ENCODE results near the gene FASN.

Gene FASN

DNA sequence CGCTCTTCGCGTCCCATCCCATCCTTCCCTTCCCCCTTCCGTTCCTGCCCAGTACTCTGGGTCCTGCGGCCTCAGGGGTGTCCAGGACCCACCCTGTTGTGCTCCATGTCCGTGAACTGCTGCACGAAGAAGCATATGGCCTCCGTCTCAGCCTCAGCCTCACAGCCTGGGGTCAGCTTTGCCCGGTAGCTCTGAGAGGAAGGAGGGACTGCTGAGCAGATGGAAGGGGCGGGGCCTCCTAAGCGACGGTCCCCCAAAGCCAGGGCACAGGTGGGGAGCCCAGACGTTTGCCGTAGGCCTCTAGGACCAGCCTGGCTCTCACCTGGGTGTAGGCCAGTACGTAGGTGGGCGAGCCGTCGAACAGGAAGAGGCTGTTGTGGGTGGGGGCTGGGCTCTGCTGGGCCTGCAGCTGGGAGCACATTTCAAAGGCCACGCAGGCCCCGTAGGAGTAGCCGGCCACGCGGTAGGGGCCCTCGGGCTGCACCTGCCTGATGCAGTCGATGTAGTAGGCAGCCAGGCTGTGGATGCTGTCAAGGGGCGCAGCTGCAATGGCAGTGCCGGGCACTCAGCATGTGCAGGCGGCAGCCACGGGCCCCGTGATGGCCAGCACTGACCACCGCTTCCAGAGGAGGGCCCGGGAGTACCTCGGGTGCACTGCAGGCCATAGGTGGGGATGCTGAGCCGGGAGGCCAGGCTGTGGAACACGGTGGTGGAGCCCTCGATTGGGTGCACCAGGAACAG is 17.8 kb downstream of the FASN start:
- DNase-seq, result no peak
- Histone ChIP-seq H3K36me3 (peaks cover 69% of the 10 kb centered on the region), H3K4me3 (ENCODE audit: low read depth, low read length) (no peak overlapping the region), H3K4me1 (no peaks in the 10 kb centered on the region), H3K27me3 (no peaks in the 10 kb centered on the region), H3K9me3 (no peaks in the 10 kb centered on the region)
- TF ChIP-seq, protein P1, sequence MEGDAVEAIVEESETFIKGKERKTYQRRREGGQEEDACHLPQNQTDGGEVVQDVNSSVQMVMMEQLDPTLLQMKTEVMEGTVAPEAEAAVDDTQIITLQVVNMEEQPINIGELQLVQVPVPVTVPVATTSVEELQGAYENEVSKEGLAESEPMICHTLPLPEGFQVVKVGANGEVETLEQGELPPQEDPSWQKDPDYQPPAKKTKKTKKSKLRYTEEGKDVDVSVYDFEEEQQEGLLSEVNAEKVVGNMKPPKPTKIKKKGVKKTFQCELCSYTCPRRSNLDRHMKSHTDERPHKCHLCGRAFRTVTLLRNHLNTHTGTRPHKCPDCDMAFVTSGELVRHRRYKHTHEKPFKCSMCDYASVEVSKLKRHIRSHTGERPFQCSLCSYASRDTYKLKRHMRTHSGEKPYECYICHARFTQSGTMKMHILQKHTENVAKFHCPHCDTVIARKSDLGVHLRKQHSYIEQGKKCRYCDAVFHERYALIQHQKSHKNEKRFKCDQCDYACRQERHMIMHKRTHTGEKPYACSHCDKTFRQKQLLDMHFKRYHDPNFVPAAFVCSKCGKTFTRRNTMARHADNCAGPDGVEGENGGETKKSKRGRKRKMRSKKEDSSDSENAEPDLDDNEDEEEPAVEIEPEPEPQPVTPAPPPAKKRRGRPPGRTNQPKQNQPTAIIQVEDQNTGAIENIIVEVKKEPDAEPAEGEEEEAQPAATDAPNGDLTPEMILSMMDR (IDR thresholded peaks at IDR 0.05; ENCODE audit: low read depth, low read length), result no peak

DNA sequence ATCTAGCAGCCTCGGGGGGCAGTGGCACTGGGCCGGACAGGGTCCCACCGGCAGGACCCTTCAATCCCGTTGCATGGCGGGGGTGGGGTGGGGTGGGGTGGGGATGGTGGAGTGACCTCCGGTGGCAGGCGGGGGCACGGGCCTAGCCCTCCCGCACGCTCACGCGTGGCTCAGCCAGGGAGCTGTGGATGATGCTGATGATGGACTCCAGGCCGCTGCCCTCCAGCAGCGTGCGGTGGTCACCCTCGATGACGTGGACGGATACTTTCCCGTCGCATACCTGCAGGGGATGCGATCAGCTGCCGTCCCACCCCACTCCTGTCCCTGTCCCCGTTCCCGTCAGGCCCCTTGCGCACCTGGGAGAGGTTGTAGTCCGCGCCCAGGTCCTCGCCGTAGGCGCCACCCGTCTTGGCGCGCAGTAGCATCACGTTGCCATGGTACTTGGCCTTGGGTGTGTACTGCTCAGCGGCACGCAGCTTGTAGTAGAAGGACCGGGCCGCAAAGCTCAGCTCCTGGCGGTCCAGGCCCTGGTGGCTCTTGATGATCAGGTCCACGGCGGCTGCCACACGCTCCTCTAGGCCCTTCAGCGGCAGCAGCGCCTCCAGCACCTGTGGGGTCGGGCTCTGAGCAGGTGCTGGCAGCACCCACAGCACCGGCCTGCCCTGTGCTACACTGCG is 18.9 kb downstream of the FASN start:
- H3K36me3 ChIP-seq, result peaks cover 58% of the 10 kb centered on the region

DNA sequence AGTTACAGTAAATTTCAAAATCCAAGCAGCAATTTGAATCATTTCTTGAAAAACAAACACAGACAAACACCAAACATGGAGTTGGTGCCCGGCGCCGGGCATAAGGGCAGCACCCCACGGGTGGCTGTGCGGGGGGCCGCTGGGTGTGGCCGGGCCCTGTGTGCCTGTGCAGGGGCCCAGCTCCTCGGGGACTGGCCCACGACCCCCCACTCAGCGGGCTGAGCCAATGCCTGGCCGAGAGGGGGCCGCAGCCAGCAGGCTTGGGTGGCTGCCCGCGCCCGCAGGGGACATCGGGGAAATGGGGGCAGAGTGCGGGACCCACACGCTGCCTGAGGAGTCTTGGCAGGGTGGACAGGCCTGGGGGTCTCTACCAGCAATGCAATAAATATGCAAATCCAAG is 19.6 kb downstream of the FASN start:
- Histone ChIP-seq H3K4me3 (ENCODE audit: low read depth, low read length) (no peak overlapping the region), H3K27me3 (no peaks in the 10 kb centered on the region), H3K4me1 (no peaks in the 10 kb centered on the region), H3K9me3 (no peaks in the 10 kb centered on the region), H3K36me3 (peaks cover 51% of the 10 kb centered on the region)
- TF ChIP-seq, protein P1 (IDR thresholded peaks at IDR 0.05; ENCODE audit: low read depth, low read length), result no peak
- no peak for DNase-seq

More for the DNA sequence above, 18.9 kb downstream of the FASN start:
- DNase-seq, result no peak
- Histone ChIP-seq H3K4me1 (no peaks in the 10 kb centered on the region), H3K27me3 (no peaks in the 10 kb centered on the region), H3K9me3 (no peaks in the 10 kb centered on the region), H3K4me3 (ENCODE audit: low read depth, low read length) (no peak overlapping the region)
- TF ChIP-seq, protein P1 (IDR thresholded peaks at IDR 0.05; ENCODE audit: low read depth, low read length), result no peak

DNA sequence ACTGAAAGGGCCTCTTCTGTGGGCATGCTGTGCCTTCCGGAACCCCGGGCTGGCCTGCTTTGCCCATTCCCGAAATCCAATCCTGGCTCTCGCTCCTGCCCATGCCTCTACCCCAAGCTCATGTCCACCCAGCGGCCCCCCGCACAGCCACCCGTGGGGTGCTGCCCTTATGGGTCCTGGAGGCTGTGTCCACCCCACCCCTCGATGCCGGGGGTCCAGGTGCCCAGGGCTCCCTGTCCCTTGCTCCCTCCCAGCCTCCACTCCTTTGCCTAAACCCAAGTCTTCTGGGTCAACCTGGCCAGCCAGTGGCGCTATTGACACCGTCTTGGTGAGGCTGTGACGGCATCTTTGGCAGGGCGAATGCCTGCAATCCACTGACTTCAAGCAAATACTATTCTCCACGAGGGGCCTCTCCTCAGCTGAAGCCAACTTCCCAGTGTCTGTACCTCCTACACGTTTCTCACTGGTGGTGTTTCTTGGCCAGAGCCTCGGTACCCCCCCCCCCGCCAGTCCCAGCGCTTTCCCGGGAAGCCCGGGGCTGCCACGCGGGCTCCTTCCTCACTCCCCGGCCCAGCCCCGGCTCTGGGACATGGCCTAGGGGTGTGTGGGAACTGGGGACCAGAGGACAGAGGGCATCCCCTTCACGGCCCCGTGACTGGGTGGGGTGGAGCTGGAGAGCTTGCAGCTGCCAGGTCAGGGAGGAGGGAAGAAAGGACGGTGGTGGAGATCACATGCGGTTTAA is 20.2 kb downstream of the FASN start:
- peaks cover 45% of the 10 kb centered on the region for H3K36me3 ChIP-seq
- no peaks in the 10 kb centered on the region for H3K4me1 ChIP-seq
- TF ChIP-seq, protein P1 (IDR thresholded peaks at IDR 0.05; ENCODE audit: low read depth, low read length), result no peak
- H3K9me3 ChIP-seq, result no peaks in the 10 kb centered on the region
- no peak for DNase-seq
- H3K4me3 ChIP-seq (ENCODE audit: low read depth, low read length), result no peak overlapping the region
- no peaks in the 10 kb centered on the region for H3K27me3 ChIP-seq

DNA sequence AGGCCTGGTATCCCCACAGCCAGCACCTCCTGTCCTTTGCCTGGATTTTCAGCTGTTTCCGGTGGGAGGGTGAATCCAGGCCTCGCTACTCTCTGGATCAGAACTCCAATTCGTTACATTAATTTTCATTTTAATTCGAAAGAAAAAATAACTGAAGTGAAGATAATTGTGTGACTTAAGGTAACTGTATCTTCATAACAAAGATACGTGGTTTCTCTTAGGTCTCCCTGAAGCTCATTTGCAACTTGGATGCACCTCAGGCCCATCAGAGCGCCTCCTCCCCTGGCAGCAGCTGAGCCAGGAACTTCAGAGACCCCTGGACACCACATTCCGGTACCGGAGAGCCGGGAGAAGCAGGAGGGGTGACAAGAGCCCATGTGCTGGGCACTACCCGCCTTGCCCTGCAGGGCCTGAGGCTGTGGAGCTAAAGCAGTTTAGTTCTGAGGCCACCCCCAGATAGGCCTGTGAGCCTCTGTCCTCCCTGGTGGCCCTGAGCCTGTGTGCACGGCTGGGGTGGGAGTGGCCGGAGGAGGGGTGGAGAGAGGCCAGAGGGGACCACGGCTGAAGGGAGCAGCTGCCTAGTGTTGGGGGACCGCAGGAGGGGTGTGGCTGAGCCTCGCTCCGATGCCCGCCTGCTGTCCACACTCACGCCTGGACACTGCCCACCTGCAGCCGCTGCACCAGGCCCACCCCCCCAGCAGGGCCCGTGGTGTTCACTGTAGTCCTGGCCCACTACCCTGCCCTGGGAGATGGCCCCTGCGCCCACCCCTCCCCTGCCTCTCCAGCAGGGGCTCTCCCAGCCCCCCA is 21.0 kb downstream of the FASN start:
- no peak overlapping the region for H3K4me3 ChIP-seq (ENCODE audit: low read depth, low read length)
- H3K9me3 ChIP-seq, result no peaks in the 10 kb centered on the region
- no peak for DNase-seq
- H3K27me3 ChIP-seq, result no peaks in the 10 kb centered on the region
- peaks cover 37% of the 10 kb centered on the region for H3K36me3 ChIP-seq
- no peaks in the 10 kb centered on the region for H3K4me1 ChIP-seq
- TF ChIP-seq, protein P1 (IDR thresholded peaks at IDR 0.05; ENCODE audit: low read depth, low read length), result no peak
